Neuronal stem cell (in vitro differentiated cells): ENCODE measurements around the gene PLEKHA5.

ENCODE experiments used
- DNase-seq: peaks from one replicate; pipeline ENCODE4 v3.0.0-alpha.2; 2013; ENCODE audit warnings: low spot score
- H2AFZ ChIP-seq: one replicate; pipeline ENCODE4 v1.6.1; 2013; ENCODE audit warnings: mild to moderate bottlenecking, low read length, inconsistent platforms
- H2AK5ac ChIP-seq: 2 replicates; pipeline ENCODE4 v1.6.1; 2013; ENCODE audit warnings: low read depth, mild to moderate bottlenecking, inconsistent platforms, low read length, moderate library complexity, mixed read lengths
- H2BK120ac ChIP-seq: 2 replicates; pipeline ENCODE4 v1.6.1; 2013; ENCODE audit warnings: low read depth, mild to moderate bottlenecking, inconsistent platforms, low read length, moderate library complexity, mixed read lengths
- H2BK12ac ChIP-seq: one replicate; pipeline ENCODE4 v1.6.1; 2013; ENCODE audit warnings: low read length, inconsistent platforms
- H2BK15ac ChIP-seq: 2 replicates; pipeline ENCODE4 v1.6.1; 2013; ENCODE audit warnings: mild to moderate bottlenecking, low read length, inconsistent platforms, mixed read lengths
- H2BK5ac ChIP-seq: one replicate; pipeline ENCODE4 v1.6.1; 2013; ENCODE audit warnings: inconsistent platforms, mild to moderate bottlenecking, low read length, moderate library complexity
- H3K14ac ChIP-seq: one replicate; pipeline ENCODE4 v1.6.1; 2013; ENCODE audit warnings: low read length, inconsistent platforms
- H3K18ac ChIP-seq: 2 replicates; pipeline ENCODE4 v1.6.1; 2013; ENCODE audit warnings: low read length, inconsistent platforms
- H3K23ac ChIP-seq: 2 replicates; pipeline ENCODE4 v1.6.1; 2013; ENCODE audit warnings: low read depth, mild to moderate bottlenecking, mixed read lengths, low read length, inconsistent platforms; ENCODE audit not compliant: poor library complexity
- H3K27ac ChIP-seq: replicated peaks from 3 replicates; pipeline ENCODE4 v1.5.1; 2013; ENCODE audit warnings: low read length, inconsistent platforms
- H3K27me3 ChIP-seq, 3 experiments: 2 replicates each; pipeline ENCODE4 v1.6.1; 2013; ENCODE audit warnings: low read length in 3 of 3, mild to moderate bottlenecking in 2 of 3, inconsistent platforms in 1 of 3, low read depth in 1 of 3, mixed read lengths in 1 of 3, moderate library complexity in 1 of 3; ENCODE audit not compliant: control insufficient read depth in 3 of 3, insufficient read depth in 3 of 3
- H3K36me3 ChIP-seq, 2 donors: replicated peaks in 1 of 2; 2 replicates each; pipeline ENCODE4 v1.6.1; 2013; ENCODE audit warnings: low read length in 2 of 2; ENCODE audit not compliant: control insufficient read depth in 2 of 2, insufficient read depth in 2 of 2
- H3K4ac ChIP-seq: 2 replicates; pipeline ENCODE4 v1.6.1; 2013; ENCODE audit warnings: inconsistent platforms, mild to moderate bottlenecking, low read length, moderate library complexity
- H3K4me1 ChIP-seq, 2 donors: 1 replicate in 1 of 2; 2 replicates in 1 of 2; pipeline ENCODE4 v1.6.1; 2013; ENCODE audit warnings: low read length in 2 of 2, low read depth in 1 of 2; ENCODE audit not compliant: control insufficient read depth in 2 of 2, insufficient read depth in 1 of 2
- H3K4me2 ChIP-seq: one replicate; pipeline ENCODE4 v1.6.1; 2013; ENCODE audit warnings: mild to moderate bottlenecking, low read length, inconsistent platforms; ENCODE audit not compliant: insufficient read depth, poor library complexity, severe bottlenecking
- H3K4me3 ChIP-seq, 2 donors: 2 replicates each; pipeline ENCODE4 v1.5.1; 2013; ENCODE audit warnings: low read length in 2 of 2, mild to moderate bottlenecking in 2 of 2, inconsistent platforms in 1 of 2, moderate library complexity in 1 of 2
- H3K79me1 ChIP-seq: one replicate; pipeline ENCODE4 v1.6.1; 2013; ENCODE audit warnings: low read depth, mild to moderate bottlenecking, inconsistent platforms, low read length, moderate library complexity
- H3K9ac ChIP-seq: one replicate; pipeline ENCODE4 v1.6.1; 2013; ENCODE audit warnings: mild to moderate bottlenecking, low read depth, low read length, inconsistent platforms; ENCODE audit not compliant: poor library complexity
- H3K9me3 ChIP-seq, 2 donors: replicated peaks in 1 of 2; 2 replicates each; pipeline versions ENCODE3 to v1.6.1; 2013; ENCODE audit warnings: low read length in 2 of 2, mild to moderate bottlenecking in 2 of 2, inconsistent platforms in 1 of 2, low read depth in 1 of 2, mixed read lengths in 1 of 2, moderate library complexity in 1 of 2; ENCODE audit not compliant: control insufficient read depth in 2 of 2, insufficient read depth in 1 of 2
- H4K8ac ChIP-seq: one replicate; pipeline ENCODE4 v1.6.1; 2013; ENCODE audit warnings: low read depth, mild to moderate bottlenecking, inconsistent platforms, low read length, moderate library complexity
- H4K91ac ChIP-seq: one replicate; pipeline ENCODE4 v1.6.1; 2013; ENCODE audit warnings: low read length, low read depth, mild to moderate bottlenecking, inconsistent platforms; ENCODE audit not compliant: poor library complexity
- WGBS, 2 donors: extraction: QIAGEN DNeasy Blood & Tissue Kit; methylation state at CpG; one replicate each; pipeline ENCODE4 v1.1.7; 2013; ENCODE audit warnings: missing lambda C conversion rate in 2 of 2, mixed read lengths in 1 of 2; ENCODE audit not compliant: insufficient read length in 2 of 2, insufficient replicate concordance in 1 of 2; ENCODE audit errors: extremely low coverage in 2 of 2; 5-methylcytosine and 5-hydroxymethylcytosine counted together

PLEKHA5 gene

DNA sequence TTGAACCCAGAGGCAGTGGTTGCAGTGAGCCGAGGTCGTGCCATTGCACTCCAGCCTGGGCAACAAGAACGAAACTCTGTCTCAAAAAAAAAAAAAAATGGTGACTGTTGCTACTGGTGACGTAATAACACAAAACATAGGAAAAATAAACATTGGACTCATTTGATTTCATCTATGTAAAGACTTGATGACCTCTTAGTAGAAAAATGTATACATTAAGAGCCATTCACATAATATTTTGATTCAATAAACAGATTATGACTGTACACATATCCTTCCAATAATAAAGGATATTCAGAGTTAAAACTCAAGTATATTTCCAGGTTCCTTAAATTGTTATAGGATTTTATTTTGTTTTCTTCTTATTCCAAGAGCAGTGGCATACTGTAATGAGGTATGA lies 244.1 kb downstream of the PLEKHA5 start:
- no peak for DNase-seq
- Histone ChIP-seq H3K27me3 (no peaks in the 10 kb centered on the region), H2BK15ac (no peak overlapping the region), H3K18ac (no peak overlapping the region), H2BK120ac (no peak overlapping the region), H3K9ac (no peak overlapping the region), H3K36me3 (peaks cover 10 to 82% of the 10 kb centered on the region in 2 donors), H3K23ac (no peak overlapping the region), H3K79me1 (no peaks in the 10 kb centered on the region), H3K4me2 (no peak overlapping the region), H3K9me3 (no peaks in the 10 kb centered on the region), H2AFZ (no peak overlapping the region), H2BK12ac (no peak overlapping the region), H2BK5ac (no peak overlapping the region), H2AK5ac (no peak overlapping the region), H4K8ac (no peak overlapping the region), H3K4me1 (peaks cover 0 to 6% of the 10 kb centered on the region in 2 donors), H3K14ac (no peak overlapping the region), H3K4me3 (no peak overlapping the region), H3K4ac (no peak overlapping the region), H3K27ac (no peak overlapping the region), H4K91ac (no peak overlapping the region)
- WGBS, 2 donors = no CpG with 5 or more reads among the region's 4 CpGs

DNA sequence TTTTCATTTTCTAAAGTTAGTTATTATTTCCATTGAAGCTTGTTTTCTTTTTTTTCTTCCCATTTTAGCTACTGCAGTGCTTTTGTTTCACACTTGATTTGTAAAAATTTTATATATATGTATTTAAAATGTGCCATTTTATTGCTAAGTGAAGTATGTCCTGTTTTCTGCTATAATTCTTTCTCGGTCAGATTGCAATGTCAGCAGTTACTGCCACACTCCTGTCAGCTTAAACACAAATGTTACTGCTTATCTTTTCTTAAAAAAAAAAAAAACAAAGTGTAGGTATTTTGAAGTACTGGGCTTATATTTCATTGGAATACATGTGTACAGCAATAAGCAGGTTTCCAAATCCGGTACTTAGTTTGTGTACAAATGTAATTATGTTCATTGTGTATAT lies 246.4 kb downstream of the PLEKHA5 start:
- H3K23ac ChIP-seq = no peak overlapping the region
- no peak overlapping the region for H3K4ac ChIP-seq
- WGBS, 2 donors = no CpG with 5 or more reads among the region's 2 CpGs
- H2AFZ ChIP-seq = no peak overlapping the region
- no peak overlapping the region for H2BK120ac ChIP-seq
- no peak overlapping the region for H2AK5ac ChIP-seq
- H3K27ac ChIP-seq = no peak overlapping the region
- no peaks in the 10 kb centered on the region for H3K79me1 ChIP-seq
- H2BK5ac ChIP-seq = no peak overlapping the region
- no peak overlapping the region for H2BK12ac ChIP-seq
- no peak overlapping the region for H3K18ac ChIP-seq
- H3K4me3 ChIP-seq = no peak overlapping the region
- peaks cover 0 to 2% of the 10 kb centered on the region in 2 donors for H3K9me3 ChIP-seq
- peaks cover 9 to 72% of the 10 kb centered on the region in 2 donors for H3K36me3 ChIP-seq
- no peak overlapping the region for H2BK15ac ChIP-seq
- no peak overlapping the region for H3K4me2 ChIP-seq
- DNase-seq = no peak
- no peak overlapping the region for H4K91ac ChIP-seq
- peaks cover 0 to 6% of the 10 kb centered on the region in 2 donors for H3K4me1 ChIP-seq
- H3K14ac ChIP-seq = no peak overlapping the region
- no peak overlapping the region for H3K9ac ChIP-seq
- H3K27me3 ChIP-seq = no peaks in the 10 kb centered on the region
- no peak overlapping the region for H4K8ac ChIP-seq

DNA sequence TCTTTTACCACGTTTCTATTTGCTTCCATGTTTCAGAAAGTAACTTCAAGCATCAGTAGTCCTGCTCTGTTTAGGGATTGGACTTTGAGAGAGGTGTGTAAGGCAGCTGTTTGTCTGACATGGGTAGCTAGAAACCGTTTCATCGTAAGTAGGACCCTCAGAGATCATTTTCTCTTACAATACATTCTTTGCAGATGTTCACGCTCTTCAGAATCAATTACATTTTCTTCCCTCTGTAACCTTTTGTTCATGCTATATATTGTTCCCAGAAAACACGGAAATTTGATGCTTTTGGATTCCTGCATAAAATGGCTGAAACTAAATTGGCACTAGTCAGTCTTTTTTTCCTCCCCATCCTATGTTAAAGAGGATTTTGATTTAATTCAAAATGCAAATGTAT lies 247.2 kb downstream of the PLEKHA5 start:
- Histone ChIP-seq H3K4me3 (no peak overlapping the region), H3K9me3 (peaks cover 0 to 2% of the 10 kb centered on the region in 2 donors), H2BK12ac (no peak overlapping the region), H2AFZ (no peak overlapping the region), H2BK15ac (no peak overlapping the region), H2BK120ac (no peak overlapping the region), H3K79me1 (no peaks in the 10 kb centered on the region), H4K8ac (no peak overlapping the region), H3K23ac (no peak overlapping the region), H3K27me3 (no peaks in the 10 kb centered on the region), H3K36me3 (peaks cover 4 to 64% of the 10 kb centered on the region in 2 donors), H3K18ac (no peak overlapping the region), H2AK5ac (no peak overlapping the region), H3K4ac (no peak overlapping the region), H3K4me1 (peaks cover 0 to 6% of the 10 kb centered on the region in 2 donors), H4K91ac (no peak overlapping the region), H3K9ac (no peak overlapping the region), H3K14ac (no peak overlapping the region), H3K4me2 (no peak overlapping the region), H3K27ac (no peak overlapping the region), H2BK5ac (no peak overlapping the region)
- no CpG with 5 or more reads among the region's 5 CpGs for WGBS, 2 donors
- DNase-seq = no peak

DNA sequence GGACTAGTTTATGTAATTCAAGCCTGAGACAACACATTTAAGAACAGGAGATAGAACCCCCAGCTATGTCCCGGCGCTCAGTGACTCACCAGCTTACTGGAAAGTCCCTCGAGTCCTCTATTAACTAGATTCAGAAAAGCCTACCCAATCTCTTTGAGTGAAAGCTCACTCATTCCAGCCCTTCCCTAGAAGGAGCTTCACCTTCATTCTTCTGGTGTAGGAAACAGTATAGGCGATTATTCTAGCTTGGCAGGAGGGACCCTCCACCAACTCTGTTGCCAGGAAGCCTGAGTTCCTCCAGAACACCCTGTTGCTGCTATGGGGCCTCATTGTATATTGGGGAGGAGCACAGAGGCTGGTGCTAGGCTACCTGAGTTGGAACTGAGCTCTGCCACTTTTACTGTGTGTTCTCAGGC lies 252.6 kb downstream of the PLEKHA5 start:
- peaks cover 2 to 9% of the 10 kb centered on the region in 2 donors for H3K4me1 ChIP-seq
- peaks cover 0 to 2% of the 10 kb centered on the region in 2 donors for H3K9me3 ChIP-seq
- no peak overlapping the region for H3K4me3 ChIP-seq
- H3K14ac ChIP-seq = no peak overlapping the region
- H3K4ac ChIP-seq = no peak overlapping the region
- no peak overlapping the region for H3K18ac ChIP-seq
- H4K91ac ChIP-seq = no peak overlapping the region
- H2BK12ac ChIP-seq = no peak overlapping the region
- no peak overlapping the region for H2BK5ac ChIP-seq
- H2AK5ac ChIP-seq = no peak overlapping the region
- no peak for DNase-seq
- H3K27ac ChIP-seq = peak overlapping the region; percentile 25
- no peak overlapping the region for H3K4me2 ChIP-seq
- no peak overlapping the region for H3K23ac ChIP-seq
- H2BK120ac ChIP-seq = no peak overlapping the region
- no peak overlapping the region for H4K8ac ChIP-seq
- H3K79me1 ChIP-seq = peaks cover 1% of the 10 kb centered on the region
- H2BK15ac ChIP-seq = no peak overlapping the region
- no CpG with 5 or more reads among the region's 4 CpGs for WGBS, 2 donors
- no peaks in the 10 kb centered on the region for H3K27me3 ChIP-seq
- H2AFZ ChIP-seq = no peak overlapping the region
- H3K9ac ChIP-seq = no peak overlapping the region
- H3K36me3 ChIP-seq = peaks cover 3 to 21% of the 10 kb centered on the region in 2 donors
